RWPE2 (cell line): ENCODE results near the gene OLIG1.

Source experiments
- ATAC-seq: fragments of 200-7000 bp; cut with Tn5 transposase; 3 replicates; pipeline ENCODE4 v1.9.1; 2021; ENCODE audit warnings: low read depth
- DNase-seq: peaks from one replicate; pipeline ENCODE4 v3.0.0-alpha.2; 2020; ENCODE audit warnings: low spot score
- H3K27ac ChIP-seq: fragments of 450-650 bp; 2 replicates; pipeline ENCODE4 v1.5.1; 2017; ENCODE audit warnings: mild to moderate bottlenecking; ENCODE audit not compliant: poor library complexity, severe bottlenecking
- H3K27me3 ChIP-seq: fragments of 250-450 bp; sonication (Bioruptor Pico); 2 replicates; pipeline ENCODE4 v1.5.1; 2021; ENCODE audit warnings: mild to moderate bottlenecking, moderate library complexity; ENCODE audit not compliant: insufficient read depth, poor library complexity, severe bottlenecking
- H3K36me3 ChIP-seq: fragments of 250-450 bp; sonication (Bioruptor Pico); 2 replicates; pipeline ENCODE4 v1.5.1; 2020; ENCODE audit warnings: low read depth, mild to moderate bottlenecking, moderate library complexity
- H3K4me1 ChIP-seq: fragments of 250-450 bp; sonication (Bioruptor Pico); 2 replicates; pipeline ENCODE4 v1.5.1; 2021; ENCODE audit warnings: mild to moderate bottlenecking, moderate library complexity; ENCODE audit not compliant: insufficient read depth, poor library complexity, severe bottlenecking
- H3K4me3 ChIP-seq: fragments of 250-450 bp; sonication (Bioruptor Pico); 2 replicates; pipeline ENCODE4 v1.5.1; 2021; ENCODE audit warnings: mild to moderate bottlenecking, moderate library complexity; ENCODE audit not compliant: severe bottlenecking
- H3K9me3 ChIP-seq: fragments of 250-450 bp; sonication (Bioruptor Pico); 2 replicates; pipeline ENCODE4 v1.5.1; 2021; ENCODE audit warnings: mild to moderate bottlenecking, moderate library complexity; ENCODE audit not compliant: severe bottlenecking
- TF ChIP-seq, protein P1 (sequence below): fragments of 450-650 bp; IDR thresholded peaks from one replicate; pipeline ENCODE4 v1.5.1; 2017; ENCODE audit warnings: mild to moderate bottlenecking, moderate library complexity; ENCODE audit not compliant: poor library complexity, severe bottlenecking

The OLIG1 gene

DNA sequence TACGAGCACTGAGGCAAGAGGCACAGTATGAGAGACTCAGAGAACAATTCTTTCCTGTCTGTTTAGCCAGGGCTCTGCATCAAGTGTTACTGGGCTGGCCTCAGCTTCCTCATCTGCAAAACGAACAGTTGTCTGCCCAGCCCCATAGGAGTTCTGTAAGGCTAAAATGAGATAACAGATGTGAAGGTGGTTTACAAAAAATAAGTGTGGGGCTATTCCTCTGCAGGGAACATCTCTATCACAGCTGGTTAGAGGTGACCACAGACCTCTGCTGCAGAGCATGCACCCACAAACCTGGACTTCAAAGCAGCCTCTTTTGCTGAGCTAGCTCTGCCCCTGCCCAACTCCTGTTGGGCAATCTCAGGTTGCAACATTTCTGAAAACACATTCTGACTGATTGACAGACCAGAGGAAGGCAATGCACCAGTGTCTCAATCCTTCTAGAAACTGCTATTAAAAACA, 10.5 kb upstream of the OLIG1 start:
- Histone ChIP-seq H3K4me3 (no peak overlapping the region), H3K4me1 (no peaks in the 10 kb centered on the region), H3K9me3 (no peaks in the 10 kb centered on the region), H3K27me3 (peaks cover 17% of the 10 kb centered on the region), H3K27ac (no peak overlapping the region), H3K36me3 (no peaks in the 10 kb centered on the region)
- ATAC-seq, result peak; percentile 42; the same call in 2 of the 3 replicates
- TF ChIP-seq, protein P1, sequence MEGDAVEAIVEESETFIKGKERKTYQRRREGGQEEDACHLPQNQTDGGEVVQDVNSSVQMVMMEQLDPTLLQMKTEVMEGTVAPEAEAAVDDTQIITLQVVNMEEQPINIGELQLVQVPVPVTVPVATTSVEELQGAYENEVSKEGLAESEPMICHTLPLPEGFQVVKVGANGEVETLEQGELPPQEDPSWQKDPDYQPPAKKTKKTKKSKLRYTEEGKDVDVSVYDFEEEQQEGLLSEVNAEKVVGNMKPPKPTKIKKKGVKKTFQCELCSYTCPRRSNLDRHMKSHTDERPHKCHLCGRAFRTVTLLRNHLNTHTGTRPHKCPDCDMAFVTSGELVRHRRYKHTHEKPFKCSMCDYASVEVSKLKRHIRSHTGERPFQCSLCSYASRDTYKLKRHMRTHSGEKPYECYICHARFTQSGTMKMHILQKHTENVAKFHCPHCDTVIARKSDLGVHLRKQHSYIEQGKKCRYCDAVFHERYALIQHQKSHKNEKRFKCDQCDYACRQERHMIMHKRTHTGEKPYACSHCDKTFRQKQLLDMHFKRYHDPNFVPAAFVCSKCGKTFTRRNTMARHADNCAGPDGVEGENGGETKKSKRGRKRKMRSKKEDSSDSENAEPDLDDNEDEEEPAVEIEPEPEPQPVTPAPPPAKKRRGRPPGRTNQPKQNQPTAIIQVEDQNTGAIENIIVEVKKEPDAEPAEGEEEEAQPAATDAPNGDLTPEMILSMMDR, result no peak
- no peak for DNase-seq

DNA sequence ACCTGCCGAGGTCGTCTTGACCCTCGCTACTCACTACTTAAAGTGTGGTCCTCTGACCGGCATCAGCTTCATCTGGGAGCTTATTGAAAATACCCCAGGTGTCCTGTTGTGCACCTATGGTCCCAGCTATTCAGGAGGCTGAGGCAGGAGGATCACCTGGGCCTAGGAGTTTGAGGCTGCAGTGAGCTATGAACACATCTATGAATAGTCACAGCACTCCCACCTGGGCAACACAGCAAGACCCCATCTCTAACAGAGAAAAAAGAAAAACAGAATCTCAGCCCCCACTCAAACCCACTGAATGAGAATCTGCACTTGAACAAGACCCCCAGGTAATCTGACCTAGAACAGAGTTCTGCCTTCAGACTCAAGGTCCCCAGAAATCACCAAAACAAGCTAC, 8.7 kb upstream of the OLIG1 start:
- DNase-seq (no peak), ATAC-seq (no peak)
- Histone ChIP-seq H3K9me3 (no peaks in the 10 kb centered on the region), H3K36me3 (no peaks in the 10 kb centered on the region), H3K27me3 (peaks cover 22% of the 10 kb centered on the region), H3K4me1 (no peaks in the 10 kb centered on the region), H3K27ac (no peak overlapping the region), H3K4me3 (no peak overlapping the region)
- TF ChIP-seq, protein P1, result no peak

DNA sequence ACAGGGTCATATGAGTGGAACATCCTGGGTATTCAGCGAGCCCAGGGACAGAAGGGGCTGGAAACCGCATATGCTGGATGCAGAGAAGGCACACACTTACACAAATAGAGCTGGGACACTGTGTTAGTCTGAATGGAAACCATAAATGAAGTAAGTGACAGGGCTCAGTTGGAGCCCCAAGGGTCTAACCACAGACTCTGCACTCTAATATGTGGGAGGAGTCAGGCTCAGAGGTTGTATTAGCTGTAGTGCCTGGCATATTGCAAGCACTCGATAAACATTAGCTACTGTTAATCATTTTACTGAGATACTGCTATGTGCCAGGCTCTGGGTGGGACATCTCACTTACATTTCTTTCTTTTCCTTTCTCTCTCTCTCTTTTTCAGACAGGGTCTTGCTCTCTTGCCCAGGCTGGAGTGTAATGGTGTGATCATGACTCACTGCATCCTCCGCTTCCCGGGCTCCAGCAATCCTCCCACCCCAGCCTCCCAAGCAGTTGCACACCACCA, 6.5 kb upstream of the OLIG1 start:
- Histone ChIP-seq H3K27me3 (peaks cover 44% of the 10 kb centered on the region), H3K27ac (no peak overlapping the region), H3K9me3 (no peaks in the 10 kb centered on the region), H3K4me1 (no peaks in the 10 kb centered on the region), H3K36me3 (no peaks in the 10 kb centered on the region), H3K4me3 (no peak overlapping the region)
- DNase-seq (no peak), ATAC-seq (no peak)
- TF ChIP-seq, protein P1, result no peak

DNA sequence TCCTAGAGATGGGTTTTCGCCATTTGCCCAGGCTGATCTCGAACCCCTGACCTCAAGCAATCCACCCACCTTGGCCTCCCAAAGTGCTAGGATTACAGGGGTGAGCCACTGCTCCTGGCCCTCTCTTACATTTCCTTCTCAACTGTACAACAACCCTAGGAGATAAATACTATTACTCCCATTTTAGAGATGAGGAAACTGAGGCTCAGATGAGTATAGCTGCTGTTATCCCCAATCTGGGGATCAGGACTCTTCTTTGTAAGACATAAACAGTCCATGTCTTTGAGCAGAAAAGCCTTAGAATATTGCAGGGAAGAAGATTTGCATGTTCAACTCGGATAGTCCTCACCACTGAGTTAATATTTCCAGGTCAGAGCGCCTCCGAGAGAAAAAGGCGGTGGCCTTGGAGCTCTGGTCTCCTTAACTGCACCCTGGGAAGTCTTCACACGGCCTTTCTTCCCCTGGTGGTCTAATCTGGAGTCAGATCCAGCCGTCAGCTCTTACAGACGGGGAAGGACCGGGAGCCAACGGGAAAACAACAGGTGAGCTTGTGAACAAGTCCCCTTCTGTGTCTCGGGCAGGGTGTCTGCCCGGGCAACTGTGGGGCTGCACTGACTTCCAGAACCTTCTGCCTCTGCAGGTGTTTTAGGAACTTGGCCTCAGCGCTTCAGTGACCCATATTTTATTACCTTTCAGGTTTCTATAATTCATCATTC, 5.9 kb upstream of the OLIG1 start:
- ATAC-seq, result no peak

More for the DNA sequence above, 5.9 kb upstream of the OLIG1 start:
- H3K27ac ChIP-seq, result no peak overlapping the region
- H3K4me1 ChIP-seq, result no peaks in the 10 kb centered on the region
- no peak for DNase-seq
- no peaks in the 10 kb centered on the region for H3K9me3 ChIP-seq
- peaks cover 50% of the 10 kb centered on the region for H3K27me3 ChIP-seq
- H3K36me3 ChIP-seq, result no peaks in the 10 kb centered on the region
- no peak overlapping the region for H3K4me3 ChIP-seq
- TF ChIP-seq, protein P1, result no peak
